Transverse colon (tissue), 3 donors: Measurements from ENCODE around the gene RC3H1.

Source experiments
- POLR2A ChIP-seq: fragments of 450-650 bp; IDR thresholded peaks from one replicate; pipeline ENCODE4 v1.6.1; 2016; ENCODE audit warnings: antibody characterized with exemption, mild to moderate bottlenecking, moderate library complexity
- TF ChIP-seq, protein P1 (sequence below), 5 experiments: fragments of 200-600 bp in 3 of 5; fragments of 450-650 bp in 2 of 5; sonication (generic) in 3 of 5; IDR thresholded peaks; 1 replicate in 2 of 5; 2 replicates in 3 of 5; pipeline ENCODE4 v1.5.1; 2016 to 2017; ENCODE audit warnings: antibody characterized with exemption in 5 of 5, inconsistent platforms in 3 of 5, mild to moderate bottlenecking in 2 of 5, moderate library complexity in 1 of 5

- TF ChIP-seq, protein P1, sequence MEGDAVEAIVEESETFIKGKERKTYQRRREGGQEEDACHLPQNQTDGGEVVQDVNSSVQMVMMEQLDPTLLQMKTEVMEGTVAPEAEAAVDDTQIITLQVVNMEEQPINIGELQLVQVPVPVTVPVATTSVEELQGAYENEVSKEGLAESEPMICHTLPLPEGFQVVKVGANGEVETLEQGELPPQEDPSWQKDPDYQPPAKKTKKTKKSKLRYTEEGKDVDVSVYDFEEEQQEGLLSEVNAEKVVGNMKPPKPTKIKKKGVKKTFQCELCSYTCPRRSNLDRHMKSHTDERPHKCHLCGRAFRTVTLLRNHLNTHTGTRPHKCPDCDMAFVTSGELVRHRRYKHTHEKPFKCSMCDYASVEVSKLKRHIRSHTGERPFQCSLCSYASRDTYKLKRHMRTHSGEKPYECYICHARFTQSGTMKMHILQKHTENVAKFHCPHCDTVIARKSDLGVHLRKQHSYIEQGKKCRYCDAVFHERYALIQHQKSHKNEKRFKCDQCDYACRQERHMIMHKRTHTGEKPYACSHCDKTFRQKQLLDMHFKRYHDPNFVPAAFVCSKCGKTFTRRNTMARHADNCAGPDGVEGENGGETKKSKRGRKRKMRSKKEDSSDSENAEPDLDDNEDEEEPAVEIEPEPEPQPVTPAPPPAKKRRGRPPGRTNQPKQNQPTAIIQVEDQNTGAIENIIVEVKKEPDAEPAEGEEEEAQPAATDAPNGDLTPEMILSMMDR (IDR thresholded peaks at IDR 0.05) = no peak
- no peak for TF ChIP-seq POLR2A
Observed at GRCh38 chr1:173916667-173917066, 105.5 kb downstream of the RC3H1 start.
